HG03442 (cell line): Measurements from ENCODE around the gene RBM47.
"Not testable (repeated sequence)": the region's sequence is repeated elsewhere in the genome, so short reads cannot be mapped to it uniquely, and the experiment has no call there.

Experiments
- ATAC-seq: cut with Tn5 transposase; IDR thresholded peaks from one replicate; pipeline ENCODE4 v1.9.1; 2021; ENCODE audit warnings: mild to moderate bottlenecking, moderate library complexity; ENCODE audit not compliant: unreplicated experiment

RBM47 gene

DNA sequence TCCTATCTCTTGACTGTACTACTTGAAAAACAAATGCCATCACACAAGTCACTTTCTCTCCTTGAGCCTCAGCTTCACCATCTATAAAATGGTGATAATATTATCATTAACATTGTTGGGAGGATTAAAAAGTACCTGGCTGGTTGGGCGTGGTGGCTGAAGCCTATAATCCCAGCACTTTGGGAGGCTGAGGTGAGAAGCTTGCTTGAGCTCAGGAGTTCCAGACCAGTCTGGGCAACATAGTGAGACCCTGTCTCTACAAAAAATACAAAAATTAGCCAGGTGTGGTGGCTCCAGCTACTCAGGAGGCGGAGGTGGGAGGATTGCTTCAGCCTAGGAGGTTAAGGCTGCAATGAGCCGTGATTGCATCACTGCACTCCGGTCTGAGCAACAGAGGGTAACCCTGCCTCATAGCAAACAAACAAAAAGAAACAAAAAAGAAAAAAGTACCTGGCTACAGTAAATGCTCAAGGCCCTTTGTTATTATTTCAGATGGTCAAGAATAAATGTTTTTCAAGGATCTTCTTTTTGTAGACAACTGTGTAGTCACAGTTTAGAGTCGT, 174.2 kb downstream of the RBM47 start:
- ATAC-seq: no peak

DNA sequence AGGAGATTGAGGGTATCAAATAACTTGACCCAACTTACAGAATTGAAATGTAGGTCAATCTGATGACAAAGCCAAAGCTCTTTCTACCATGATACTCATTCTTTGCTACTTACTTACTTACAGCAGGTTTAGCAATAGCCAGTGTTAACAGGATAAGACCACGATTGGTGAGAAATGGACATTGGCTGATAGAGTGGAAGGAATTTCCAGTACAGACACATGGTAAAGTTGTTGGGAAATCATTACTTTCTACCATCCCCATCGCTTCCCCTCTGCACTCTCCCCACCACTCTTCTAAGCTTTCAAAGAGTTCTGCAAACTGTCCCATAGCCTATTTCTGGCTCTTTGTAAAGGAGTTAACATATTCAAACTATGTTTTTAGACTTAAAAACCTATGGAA, 174.8 kb downstream of the RBM47 start:
- ATAC-seq: no peak

DNA sequence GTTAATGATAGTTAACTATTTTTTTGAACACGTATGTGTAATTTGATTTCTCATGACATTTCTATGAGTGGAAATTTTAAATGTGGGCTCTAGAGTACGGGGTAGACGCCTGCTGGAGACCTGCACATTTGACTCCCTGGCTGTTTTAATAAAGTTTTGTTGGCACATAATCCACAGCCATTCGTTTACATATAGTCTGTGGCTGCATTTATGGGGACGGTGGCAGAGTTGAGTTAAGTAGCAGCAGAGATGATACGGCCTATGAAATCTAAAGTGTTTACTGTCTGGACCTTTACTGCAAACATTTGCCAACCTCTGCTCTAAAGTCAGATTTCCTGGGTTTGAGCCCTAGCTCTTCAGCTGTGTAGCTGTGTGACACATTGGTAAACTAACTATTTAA, 175.8 kb downstream of the RBM47 start:
- ATAC-seq: no peak

DNA sequence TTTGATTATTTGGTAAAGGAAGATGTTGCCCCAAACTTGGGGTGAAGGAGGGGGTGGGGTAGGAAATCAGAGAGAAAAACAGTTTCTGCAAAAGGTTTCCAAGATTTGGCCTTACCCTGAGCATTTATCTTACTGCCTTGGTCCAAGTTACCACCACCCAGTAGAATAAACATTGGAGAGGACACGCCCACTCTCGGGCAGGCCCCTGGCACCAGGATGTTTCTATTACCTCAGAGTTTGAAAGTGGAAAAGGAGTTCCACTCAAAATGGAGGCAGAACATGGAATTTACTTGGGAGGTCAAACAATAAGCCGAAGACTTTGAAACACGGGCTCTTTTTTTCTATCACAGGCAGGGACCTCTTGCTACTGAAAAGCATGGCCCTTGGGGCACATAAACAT, 180.8 kb downstream of the RBM47 start:
- no peak for ATAC-seq

DNA sequence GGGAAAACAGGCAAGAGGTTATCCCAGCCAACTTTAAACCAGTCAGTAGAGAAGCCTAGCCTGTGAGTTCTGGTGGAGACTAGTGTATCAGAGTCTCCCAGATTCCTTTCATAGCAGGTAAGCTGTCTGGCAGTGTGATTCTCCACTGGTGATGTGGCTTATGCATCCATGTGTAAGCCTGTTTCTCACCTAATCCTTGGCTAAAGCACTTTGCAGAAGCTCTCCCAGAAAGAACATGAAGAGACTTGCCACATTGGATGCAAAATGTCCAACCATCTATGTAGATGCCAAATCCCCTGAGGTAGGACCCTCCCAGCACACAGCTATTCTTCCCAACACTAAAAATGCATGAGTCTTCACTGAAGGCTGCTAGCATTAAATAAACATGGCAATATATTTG, 182.8 kb downstream of the RBM47 start:
- no peak for ATAC-seq

DNA sequence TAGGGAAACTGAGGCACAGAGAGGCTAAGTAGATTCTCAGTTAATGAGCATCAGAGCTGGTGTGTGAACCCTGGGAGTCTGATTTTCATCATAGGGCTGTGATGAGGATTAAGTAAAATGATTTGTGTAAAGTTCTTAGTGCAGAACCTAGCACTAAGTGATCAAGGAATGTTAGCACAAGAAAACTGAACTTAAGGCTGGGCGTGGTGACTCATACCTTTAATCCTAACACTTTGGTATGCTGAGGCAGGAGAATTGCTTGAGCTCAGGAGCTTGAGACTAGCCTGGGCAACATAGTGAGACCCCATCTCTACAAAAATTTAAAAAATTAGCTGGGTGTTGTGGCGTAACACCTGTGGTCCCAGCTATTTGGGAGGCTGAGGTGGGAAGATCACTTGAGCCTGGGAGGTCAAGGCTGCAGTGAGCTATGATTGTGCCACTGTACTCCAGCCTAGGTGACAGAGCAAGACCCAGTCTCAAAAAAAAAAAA, 183.4 kb downstream of the RBM47 start:
- ATAC-seq: not testable (repeated sequence)

DNA sequence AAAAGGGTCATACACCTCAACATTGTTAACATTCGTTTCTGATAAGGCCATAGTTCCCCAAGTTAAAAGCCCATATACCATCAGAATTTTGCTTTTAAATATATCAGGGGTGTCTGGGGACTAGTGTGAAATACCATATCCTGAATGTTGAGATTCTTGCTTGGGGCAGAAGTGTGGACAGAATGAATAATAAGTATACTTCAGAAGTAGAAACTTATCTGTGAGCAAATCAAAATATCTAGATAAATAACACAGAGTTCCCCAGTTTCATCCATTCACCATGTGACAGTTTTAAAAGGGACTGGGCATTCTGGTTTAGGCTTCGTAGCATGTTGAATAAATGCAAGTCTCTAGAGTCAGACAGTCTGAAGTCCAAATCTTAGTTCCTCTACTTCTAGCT, 184.0 kb downstream of the RBM47 start:
- no peak for ATAC-seq

DNA sequence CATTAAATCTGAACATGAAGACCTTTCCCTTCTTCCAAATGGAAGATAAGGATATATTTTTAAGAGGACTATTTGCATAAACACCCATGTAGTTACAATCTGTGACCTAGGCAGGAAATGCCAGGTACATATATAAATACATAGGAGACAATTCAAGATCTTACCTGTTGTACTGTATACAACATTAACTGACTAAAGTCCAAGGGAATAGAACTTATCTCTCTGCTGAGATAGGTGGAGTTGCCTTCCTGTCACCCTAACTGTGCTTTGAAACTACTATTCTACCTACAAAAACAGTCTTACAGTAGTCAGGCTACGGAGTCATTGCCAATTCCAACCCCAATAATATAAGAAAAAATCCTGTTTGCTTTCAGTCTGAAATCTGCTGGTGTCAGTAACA, 188.2 kb downstream of the RBM47 start:
- no peak for ATAC-seq

DNA sequence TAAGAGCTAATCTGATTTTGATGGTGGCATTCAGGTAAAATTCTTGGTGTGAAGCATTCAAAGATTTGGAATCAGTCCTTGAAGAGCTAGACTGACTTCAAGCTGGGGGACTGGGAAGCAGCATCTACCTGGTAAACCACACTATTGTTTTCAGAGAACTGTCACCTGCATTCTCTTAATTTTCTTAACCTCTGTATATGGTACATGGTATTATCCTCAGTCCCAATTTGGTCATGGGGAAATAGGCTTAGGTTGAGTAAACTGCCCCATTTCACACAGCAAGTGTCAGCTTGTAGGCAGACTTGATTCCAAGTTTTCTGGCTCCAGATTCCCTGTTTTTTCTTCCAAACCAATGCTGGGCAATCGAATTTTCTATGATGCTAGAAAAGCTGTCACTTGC, 190.1 kb downstream of the RBM47 start:
- no peak for ATAC-seq

DNA sequence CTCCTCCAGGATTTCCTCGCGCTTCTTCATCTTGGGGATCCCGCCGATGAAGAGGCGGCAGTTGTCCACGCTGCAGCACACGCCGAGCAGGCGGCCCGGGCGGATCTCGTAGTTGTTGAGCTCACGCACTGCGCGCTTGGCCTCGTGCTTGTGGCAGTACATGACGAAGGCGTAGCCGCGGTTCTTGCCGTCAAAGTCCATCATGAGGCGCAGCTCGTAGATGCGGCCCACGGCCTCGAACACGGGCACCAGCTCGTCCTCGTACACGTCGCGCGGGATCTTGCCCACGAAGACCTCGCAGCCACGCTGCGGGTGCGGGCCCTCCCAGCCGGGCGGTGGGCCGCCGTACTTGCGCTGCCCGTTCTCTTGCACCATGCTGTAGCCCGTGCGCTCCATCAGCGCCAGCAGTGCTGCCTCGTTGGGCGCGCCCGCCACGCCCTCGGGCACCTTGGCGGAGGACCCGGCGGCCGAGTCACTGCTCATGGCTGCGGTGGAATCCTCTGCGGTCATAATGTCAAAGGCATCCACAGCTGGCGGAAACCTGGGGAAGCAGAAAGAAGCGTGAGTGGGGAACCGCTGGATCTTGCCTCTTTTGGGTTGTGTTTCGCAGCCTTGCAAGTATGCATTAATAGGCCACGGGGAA, 191.2 kb downstream of the RBM47 start:
- no peak for ATAC-seq

DNA sequence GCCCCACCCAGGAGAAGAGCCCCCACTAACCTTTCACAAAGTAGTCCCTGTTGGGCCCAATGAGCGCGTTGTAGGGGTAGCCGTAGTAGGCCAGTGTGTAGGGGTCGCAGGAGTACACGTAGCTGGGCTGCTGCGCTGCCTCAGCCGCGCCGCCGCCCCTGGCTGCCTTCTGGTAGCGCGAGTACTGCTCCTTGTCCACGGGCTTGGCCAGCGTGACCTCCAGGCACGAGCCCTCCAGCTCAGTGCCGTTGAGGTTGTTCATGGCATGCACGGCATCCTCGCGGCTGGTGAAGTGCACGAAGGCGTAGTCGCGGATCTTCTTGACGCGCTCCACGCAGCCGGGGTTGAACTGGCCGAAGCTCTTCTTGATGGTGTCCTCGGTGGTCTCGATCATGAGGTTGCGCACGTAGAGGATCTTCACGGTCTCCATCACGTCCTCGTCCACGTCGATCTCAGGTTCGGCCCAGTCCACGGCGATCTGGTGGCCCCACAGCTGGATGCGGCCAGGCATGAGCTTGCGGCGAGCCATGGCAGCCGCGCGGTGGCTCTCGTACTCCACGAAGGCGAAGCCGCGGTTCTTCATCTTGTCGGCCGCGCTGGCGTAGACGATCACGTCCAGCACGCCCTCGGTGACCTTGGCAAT, 191.8 kb downstream of the RBM47 start:
- no peak for ATAC-seq

DNA sequence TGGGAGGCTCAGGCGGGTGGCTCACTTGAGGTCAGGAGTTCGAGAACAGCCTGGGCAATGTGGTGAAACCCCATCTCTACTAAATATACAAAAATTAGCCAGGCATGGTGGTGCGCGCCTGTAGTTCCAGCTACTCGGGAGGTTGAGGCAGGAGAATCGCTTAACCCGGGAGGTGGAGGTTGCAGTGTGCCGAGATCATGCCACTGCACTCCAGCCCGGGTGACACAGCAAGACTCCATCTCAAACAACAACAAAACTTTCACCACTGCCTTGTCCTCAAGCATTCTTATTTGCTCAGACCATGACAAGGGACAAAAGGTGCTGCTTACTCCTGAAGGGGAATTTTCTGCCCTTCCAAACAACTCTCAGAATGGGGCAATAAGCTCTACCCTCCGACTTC, 194.4 kb downstream of the RBM47 start:
- ATAC-seq: not testable (repeated sequence)

DNA sequence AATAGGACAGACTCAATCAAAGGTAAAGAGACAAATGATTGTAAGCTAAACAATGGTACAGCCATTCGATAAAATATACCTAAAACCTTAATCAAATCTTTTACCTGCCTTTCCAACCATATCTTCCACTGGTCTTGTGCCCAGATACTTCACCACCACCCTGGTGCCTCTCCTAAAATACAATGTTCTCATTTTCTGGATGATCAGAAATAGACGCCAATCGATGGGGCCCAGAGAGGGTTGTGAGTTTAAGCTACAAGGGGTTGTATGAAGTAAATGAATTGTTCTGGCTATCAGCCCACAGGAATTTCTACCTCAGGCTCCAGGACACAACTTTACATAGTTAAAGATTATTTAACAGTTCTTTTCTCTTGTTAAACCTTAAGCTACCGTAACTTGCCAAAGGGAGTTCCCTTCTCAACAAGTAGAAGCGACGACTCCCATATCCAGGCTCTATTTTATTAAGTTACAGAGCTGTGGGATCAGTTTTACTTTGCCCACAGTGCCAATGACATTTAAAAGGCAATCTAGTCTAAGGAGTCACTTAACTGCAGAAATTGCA, 195.5 kb downstream of the RBM47 start:
- no peak for ATAC-seq

DNA sequence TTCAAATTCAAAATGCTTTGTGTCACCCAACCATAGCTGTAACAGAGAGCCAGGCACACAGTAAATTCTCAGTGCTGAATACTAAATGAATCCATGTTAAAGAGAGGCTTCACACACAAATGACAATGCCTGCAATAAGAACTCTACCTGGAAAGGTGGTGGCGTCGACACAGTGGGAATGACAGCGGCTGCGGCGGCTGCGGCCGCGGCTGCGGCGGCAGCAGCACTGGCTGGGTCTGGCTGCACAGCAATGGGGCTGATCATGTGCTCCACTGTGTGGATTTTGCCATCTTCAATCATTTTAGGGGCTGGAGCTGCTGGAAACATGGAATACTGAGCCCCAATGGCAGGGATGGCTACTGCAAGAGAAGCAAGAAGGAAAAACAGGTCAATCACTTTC, 197.2 kb downstream of the RBM47 start:
- no peak for ATAC-seq

DNA sequence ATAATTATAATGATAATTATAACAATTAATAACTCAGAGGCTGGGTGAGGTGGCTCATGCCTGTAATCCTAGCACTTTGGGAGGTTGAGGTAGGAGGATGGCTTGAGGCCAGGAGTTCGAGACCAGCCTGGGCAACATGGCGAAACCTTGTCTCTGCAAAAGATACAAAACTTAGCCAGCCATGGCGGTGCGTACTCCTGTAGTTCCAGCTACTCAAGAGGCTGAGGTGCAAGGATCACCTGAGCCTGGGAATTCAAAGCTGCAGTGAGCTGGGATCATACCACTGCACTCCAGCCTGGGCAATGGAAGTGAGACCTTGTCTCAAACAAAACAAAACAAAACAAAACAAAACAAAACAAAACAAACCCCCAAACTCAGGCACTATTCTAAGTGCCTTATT, 201.8 kb downstream of the RBM47 start:
- not testable (repeated sequence) for ATAC-seq

DNA sequence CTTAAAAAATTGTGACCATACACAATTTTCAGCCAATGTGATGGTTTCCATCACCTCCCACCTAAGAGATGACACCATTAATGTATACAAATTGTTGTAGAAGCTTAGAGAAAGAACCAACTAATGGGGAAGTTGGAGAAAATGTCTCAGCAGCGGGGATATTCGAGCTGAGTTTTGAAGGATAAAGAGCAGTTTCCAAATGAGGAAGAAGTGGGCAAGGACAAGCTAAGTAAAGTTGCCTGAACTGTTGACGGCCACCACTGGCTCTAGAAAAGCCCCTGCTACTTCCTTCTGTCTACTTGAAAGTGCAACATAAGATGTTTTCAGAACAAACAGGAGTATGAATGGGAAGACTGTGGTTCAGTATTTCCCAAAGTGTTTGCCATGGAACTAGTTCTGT, 202.5 kb downstream of the RBM47 start:
- ATAC-seq: no peak

DNA sequence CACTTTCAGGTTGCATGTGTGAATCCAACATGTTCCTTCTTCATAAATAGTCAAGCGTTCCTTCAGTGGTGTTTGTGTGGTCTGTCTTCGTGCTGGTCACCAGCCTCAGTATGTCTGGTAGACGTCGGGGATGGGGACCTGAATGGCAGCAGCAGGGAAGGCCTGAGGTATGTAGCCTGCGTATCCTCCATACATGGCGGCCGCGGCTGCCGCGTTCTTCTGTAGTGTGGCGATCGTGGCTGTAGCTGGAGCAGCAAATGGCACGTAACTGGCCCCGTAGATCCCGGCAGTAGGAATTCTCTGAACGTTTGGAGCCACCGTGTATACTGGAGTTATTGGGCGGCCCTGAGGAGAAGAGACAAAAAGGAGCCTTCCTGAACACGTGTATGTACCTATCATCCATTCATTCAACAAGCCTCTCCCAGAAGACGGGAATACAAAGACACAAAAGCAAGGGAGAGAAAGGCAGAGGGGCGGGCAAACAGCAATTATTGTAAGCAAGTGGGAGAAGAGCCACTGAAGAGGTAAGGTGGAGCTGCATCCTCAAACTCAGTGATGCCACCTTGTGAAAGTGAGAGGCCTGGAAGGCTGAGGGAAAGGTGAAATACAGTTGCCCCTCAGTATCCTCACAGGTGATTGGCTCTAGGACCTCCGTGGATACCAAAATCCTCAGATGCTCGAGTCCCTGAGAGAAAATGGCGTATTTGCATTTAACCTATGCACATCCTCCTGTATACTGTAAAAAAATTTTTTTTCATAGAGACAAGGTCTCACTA, 203.7 kb downstream of the RBM47 start:
- ATAC-seq: no peak

DNA sequence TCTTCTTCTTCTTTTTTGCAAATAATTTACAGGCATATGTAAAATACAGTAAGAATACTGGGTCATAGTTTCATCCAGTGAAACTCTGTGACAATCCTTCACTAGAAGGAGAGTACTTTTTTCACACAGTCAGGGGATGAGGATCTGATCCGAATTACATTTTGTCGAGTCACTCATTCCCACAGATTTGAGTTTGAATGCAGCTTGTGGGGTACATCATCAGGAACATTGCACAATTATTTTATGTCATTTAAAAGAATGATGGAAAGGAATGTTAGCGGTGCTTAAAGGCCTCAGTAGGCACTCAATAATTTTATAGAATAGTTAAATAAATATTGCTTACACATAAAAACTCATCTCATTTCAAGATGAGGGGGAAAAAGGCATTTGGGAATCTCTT, 205.9 kb downstream of the RBM47 start:
- ATAC-seq: no peak

DNA sequence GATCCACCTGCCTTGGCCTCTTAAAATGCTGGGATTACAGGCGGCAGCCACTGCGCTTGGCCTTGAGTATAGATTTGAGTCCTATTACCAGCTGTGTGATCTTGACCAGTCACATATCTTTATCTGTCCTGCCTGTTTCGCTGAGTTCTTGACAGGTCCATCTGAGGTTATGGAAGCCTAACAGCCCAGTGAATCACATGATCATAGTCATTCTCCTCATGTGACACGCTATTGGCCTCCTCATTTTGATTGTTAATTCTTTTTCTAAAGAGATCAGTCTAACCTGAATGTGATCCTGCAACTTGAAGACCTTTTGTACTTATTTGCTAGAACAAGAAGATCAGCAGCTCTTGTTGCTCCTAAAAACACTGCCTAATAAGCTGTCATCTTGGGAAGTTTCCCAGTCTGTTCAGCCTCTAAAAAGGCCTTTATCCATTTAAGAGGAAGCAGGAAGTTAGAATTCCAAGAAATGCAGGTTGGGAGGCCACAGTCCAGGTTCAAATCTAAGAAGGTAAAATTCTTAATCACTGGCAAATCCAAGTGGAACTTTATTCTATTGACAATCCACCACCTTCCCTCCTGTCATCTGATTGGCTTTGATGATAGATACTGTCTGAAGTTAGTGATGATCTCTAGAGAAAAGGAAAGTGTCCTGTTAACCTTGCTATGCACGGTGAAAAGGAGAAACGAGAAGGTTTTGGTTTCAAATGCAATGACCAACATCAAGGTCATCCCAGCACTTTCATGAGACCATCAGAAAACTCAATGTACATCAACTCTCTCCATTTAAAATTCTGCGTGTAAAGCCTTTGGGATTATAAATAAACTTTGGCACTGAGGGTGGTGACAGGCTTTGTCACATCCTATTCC, 207.6 kb downstream of the RBM47 start:
- peak; percentile 50 for ATAC-seq

DNA sequence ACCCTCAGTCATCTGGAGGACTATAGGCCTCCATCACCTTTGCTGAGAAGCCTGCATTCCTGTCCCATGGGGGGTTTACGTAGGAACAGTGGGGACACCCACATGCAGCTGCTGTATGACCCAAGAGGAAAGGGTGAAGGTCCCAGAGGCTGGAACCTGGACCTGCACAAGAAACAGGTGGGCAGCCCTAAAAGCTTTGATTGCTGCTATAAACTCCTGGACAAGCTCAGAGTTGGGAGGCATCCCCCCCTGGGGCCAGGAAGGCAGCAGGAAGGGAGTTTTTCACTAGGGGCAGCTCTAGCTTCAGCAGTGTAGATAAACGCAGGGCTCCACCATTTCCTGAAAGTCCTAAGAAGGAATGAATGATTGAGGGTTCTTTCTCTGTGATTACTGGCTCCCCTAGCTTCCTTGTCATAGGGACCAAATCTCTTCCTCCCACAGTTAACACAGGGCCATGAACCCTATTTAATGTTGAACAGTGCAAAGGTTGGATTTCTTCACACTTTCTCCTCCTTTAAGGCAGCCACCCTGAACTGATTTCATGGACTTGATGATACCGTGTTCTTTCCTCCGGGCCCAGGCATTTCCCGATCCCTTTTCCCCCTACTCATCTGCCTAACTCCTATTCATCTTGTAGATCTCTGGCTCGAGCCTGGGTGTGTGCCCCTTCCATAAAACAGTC, 210.3 kb downstream of the RBM47 start:
- ATAC-seq: no peak
